ENCODE measurements around the gene AP5Z1.

The AP5Z1 gene

GRCh38 chr7:4768597-4769569 is 6.5 kb upstream of the AP5Z1 start:
- DNase-seq: no peak

GRCh38 chr7:4769761-4770160 is 5.7 kb upstream of the AP5Z1 start:
- DNase-seq: no peak

- DNase-seq: no peak
Observed at GRCh38 chr7:4770886-4771285, 4.5 kb upstream of the AP5Z1 start.

GRCh38 chr7:4771737-4772136 is 3.7 kb upstream of the AP5Z1 start:
- DNase-seq: no peak

DNA sequence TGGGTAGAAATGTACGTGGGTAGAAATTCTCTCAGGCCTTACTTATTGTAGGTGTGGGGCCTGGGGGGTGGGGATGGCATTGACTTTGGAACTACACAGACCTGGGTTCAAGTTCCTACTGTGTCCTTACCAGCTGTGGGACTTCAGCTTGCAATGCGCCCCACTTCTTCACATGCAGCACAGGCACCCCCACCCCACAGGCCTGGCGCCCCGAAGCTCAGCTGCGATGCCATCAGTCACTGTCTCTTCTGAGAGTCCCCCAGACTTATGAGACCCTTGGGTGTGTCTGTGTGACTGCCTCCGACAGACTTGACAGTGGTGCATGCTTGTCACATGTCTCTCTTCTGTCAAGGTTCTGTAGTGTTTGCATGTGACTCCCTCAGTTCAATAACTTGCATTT is 3.1 kb upstream of the AP5Z1 start:
- DNase-seq: no peak

DNA sequence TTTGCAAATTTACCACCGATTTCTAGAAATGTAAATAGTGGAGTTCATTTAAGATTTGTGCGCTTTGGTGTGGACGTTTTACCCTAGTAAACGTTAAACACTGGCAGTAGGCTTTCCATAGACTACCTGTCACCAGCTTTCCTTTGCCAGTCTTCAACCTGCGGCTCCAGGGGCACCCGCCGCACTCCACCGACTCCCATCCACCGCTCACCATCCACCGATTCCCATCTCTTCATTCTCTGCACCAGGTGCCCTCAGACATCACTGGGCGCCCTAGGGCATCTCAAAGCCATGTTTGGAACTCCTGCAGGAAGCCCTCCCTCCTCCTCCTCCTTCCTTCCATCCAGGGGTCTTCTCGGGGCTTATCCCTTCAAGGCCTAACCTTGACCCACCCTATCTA is 1.4 kb upstream of the AP5Z1 start:
- no peak for DNase-seq

GRCh38 chr7:4774658-4775249 is 669 bp upstream of the AP5Z1 start:
- peak; percentile 19 for DNase-seq

GRCh38 chr7:4775848-4776623 is 613 bp downstream of the AP5Z1 start:
- DNase-seq: no peak

- DNase-seq: no peak
Observed at GRCh38 chr7:4779118-4779517, 3.7 kb downstream of the AP5Z1 start.

DNA sequence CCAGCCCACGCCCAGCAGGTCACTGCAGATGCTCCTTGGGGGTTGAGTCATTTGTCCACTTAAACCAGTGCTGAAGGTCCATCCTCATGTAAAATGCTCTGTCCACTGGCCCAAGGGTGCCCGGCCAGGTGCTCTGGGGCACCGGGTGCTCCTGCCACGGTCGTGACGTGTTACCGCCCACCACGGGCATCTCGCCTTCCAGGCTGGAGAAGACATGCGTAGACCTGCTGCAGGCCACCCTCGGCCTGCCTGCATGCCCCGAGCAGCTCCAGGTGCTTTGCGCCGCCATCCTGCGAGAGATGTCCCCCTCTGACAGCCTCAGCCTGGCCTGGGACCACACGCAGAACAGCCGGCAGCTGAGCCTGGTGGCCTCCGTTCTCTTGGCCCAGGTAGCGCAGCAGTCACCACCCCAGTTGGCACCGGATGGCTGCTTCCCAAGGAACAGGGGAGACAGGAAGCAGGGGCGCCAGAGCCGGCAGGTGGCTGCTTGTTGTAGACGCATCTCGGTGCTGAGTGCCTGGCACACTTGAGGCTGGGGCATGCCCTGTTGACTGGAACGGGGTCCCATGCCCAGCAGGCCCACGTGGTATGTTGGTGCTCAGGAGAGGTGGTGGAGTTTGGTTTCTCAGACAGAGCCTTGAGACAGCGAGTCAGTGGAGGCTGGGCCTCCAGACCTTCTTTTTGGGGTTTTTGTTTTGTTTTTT is 6.1 kb downstream of the AP5Z1 start:
- DNase-seq: no peak

- DNase-seq: no peak
Observed at GRCh38 chr7:4782333-4783291, 7.2 kb downstream of the AP5Z1 start.

DNA sequence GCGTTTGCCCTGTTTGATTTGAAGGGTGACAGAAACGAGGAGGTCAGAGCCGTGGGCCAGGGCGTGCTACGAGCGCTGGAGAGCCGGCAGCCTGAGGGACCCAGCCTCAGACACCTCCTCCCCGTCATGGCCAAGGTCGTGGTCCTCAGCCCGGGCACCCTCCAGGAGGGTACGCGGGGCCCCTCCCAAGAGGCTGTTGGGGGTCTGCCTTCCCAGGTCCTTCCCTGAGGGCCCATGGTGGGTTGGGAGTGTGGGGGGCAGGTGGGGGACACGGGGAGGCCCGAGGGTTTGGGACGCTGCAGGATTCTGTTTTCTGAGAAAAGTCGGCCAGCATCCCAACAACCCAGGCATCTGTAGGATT is 7.8 kb downstream of the AP5Z1 start:
- DNase-seq: no peak

DNA sequence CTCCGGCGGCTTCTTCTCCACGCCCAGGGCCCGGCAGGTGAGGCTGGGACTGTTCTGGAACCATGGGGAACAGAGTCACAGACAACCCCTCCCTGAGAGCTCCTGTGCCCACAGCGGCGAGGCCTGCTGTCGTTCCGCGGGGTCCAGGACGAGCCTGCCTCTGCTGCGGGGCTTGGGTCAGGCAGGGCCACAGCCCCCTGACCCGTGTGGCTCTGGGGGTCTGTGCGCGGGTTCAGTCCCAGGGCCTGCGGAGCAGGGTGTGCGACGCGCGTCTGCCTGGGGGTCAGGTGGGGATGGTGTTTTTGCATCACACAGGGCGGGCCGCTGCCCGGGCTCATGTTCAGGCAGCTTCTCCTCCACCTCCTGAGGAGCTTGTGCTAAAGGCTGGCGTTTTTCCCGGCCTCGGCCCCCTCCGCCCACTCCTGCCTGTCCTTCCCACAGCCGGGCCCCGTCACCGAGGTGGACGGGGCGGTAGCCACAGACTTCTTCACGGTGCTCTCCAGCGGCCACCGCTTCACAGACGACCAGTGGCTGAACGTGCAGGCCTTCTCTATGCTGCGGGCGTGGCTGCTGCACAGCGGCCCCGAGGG is 8.4 kb downstream of the AP5Z1 start:
- no peak for DNase-seq

DNA sequence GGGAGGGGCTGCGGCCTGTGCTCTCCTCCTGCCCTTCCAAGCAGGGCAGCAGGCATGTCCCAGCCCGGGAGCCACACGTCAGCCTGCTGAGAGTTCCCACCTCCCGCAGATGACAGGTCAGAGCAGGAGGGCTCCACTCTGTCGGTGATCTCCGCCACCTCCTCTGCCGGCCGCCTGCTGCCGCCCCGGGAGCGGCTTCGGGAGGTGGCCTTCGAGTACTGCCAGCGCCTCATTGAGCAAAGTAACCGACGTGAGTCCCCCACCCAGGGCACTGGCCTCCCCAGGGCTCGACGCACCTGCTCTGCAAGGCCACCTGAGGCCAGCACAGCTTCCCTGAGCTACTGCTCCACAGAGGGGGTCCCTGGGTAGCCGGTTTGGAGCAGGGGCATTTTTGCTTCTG is 9.4 kb downstream of the AP5Z1 start:
- DNase-seq: no peak

DNA sequence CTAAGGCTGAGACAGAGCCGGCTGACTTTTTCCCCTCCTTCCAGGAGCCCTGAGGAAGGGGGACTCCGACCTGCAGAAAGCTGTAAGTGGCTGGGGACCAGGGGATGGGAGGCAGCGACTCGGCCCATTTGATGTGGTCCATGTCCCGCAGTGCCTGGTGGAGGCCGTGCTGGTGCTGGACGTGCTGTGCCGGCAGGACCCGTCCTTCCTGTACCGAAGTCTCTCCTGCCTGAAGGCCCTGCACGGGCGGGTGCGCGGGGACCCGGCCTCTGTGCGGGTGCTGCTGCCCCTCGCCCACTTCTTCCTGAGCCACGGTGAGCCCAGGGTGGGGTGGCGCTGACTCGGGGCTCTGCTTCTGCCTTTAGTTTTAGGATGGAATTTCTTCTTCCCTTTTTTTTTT is 9.9 kb downstream of the AP5Z1 start:
- no peak for DNase-seq

DNA sequence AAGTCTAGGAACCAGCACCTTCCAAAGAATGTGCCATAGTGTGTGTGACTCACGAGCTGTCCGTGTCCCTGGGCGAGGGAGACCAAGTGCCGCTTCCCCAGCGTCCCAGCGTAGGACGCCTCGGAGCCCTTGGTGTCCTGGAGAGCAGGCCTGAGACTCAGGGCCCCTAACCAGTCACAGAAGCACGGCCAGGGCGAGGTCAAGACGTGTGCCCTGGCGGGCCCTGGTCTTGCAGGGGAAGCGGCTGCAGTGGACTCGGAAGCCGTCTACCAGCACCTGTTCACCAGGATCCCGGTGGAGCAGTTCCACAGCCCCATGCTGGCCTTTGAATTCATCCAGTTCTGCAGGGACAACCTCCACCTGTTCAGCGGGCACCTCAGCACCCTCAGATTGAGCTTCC is 10.6 kb downstream of the AP5Z1 start:
- no peak for DNase-seq

GRCh38 chr7:4787541-4787940 is 12.1 kb downstream of the AP5Z1 start:
- DNase-seq: no peak

DNA sequence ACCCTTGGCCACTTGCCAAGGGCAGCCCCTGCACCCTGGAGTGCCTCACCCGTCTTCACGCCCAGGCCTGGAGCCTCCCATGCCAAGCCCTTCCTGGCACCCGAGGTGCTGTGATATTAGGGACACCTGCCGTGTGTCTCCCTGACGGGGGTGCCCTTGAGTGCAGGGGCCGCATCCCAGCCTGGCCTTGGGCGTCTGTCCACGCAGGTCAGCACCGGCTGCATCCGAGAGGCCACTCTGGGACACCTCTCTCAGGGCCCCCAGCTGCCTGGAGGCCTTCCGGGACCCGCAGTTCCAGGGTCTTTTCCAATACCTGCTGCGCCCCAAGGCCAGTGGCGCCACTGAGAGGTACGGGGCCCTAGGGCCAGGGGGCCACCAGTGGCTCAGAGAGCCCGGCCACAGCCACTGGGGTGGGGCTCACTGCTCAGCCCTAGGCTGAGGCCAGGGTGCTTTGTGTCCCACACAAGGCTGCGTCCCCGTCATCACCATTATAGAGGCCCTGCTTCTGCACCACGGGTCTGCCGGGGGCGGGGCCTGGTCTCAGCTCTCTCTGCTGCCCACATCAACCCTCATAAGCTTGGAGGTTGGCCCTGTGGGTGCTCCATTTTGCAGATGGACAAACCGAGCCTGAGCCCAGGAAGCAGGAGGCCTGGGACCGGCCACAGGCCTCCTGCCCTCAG is 12.7 kb downstream of the AP5Z1 start:
- DNase-seq: no peak

DNA sequence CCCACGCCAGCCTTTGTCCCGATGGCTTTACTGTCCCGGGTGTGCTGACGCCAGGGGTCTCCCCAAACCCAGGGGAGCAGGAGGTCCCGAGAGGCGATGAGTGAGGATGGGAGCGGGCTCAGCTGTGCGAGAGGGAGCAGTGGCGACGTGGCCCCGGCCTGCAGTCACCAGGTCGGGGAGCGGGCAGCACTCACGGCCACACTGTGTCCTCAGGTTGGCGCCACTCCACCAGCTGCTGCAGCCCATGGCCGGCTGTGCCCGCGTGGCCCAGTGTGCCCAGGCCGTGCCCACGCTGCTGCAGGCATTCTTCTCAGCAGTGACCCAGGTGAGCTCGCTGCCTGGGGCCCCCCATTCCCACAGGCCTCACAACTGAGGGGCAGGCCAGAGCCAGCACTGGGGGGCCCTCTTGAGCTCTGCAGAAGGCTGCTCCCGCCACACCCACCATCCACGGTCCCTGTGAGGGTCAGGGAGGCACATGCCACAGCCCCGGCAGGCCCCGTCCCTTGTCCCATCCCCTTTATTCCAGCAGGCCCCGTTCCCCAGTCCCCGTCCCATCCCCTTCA is 13.3 kb downstream of the AP5Z1 start:
- DNase-seq: no peak
